GM12878 (cell line): ENCODE measurements around the gene NUFIP1. TPM values are rescaled to one million over a fixed set of nuclear protein-coding genes. Genes with fewer than 3 reads are reported as not detected.

Source experiments
- ATAC-seq: fragments of 200-7000 bp; cut with Tn5 transposase; 3 replicates; pipeline ENCODE4 v1.9.1; 2020; ENCODE audit warnings: mild to moderate bottlenecking, moderate library complexity
- BruUV-seq: library from RNA; stranded (reverse); fragments of 400-500 nt; replicated peaks from 2 replicates; lab custom pipeline; 2021; lab: Mats Ljungman, UMichigan
- CTCF ChIA-PET: fragments of 300-600 bp; sonication (Branson Sonifier 250); formaldehyde crosslinking; extraction: SDS; loops from one replicate; lab custom pipeline; 2021; ENCODE audit warnings: inconsistent platforms; lab: Yijun Ruan, JAX
- POLR2A ChIA-PET: fragments of 350-600 bp; formaldehyde crosslinking; extraction: SDS; loops from one replicate; lab custom pipeline; 2021; ENCODE audit warnings: inconsistent platforms; lab: Charles Lee
- RAD21 ChIA-PET: fragments of 300-600 bp; sonication (Branson Sonifier 250); formaldehyde crosslinking; loops from one replicate; lab custom pipeline; 2023; ENCODE audit warnings: antibody characterized with exemption; ENCODE audit not compliant: unreplicated experiment; lab: Charles Lee
- SMC1A ChIA-PET: fragments of 300-600 bp; sonication (Branson Sonifier 250); formaldehyde crosslinking; loops from one replicate; lab custom pipeline; 2023; ENCODE audit not compliant: unreplicated experiment, uncharacterized antibody; lab: Charles Lee
- DNase-seq: peaks from one replicate; pipeline ENCODE4 v3.0.0-alpha.2; 2011; ENCODE audit warnings: low read depth, low spot score
- FAIRE-seq: peaks from 3 replicates; lab custom pipeline; 2011; peaks lifted over from hg19 to GRCh38; lab: Jason Lieb, UNC
- H2AFZ ChIP-seq: 2 replicates; pipeline ENCODE4 v1.6.0; 2011; ENCODE audit warnings: low read depth, low read length, control low read depth; ENCODE audit not compliant: control insufficient read depth
- H3K27ac ChIP-seq: 2 replicates; pipeline ENCODE4 v1.5.1; 2011; ENCODE audit warnings: control low read depth; ENCODE audit not compliant: control insufficient read depth, insufficient read depth
- H3K27me3 ChIP-seq, 2 experiments: replicated peaks in 1 of 2; 2 replicates each; pipeline versions ENCODE4 v1.6.0 to v1.6.1; 2011; ENCODE audit warnings: low read length in 1 of 2; ENCODE audit not compliant: control insufficient read depth in 2 of 2, insufficient read depth in 2 of 2
- H3K36me3 ChIP-seq, 2 experiments: 2 replicates each; pipeline ENCODE4 v1.5.1; 2011; ENCODE audit warnings: low read length in 1 of 2; ENCODE audit not compliant: control insufficient read depth in 2 of 2, insufficient read depth in 2 of 2
- H3K4me1 ChIP-seq: 2 replicates; pipeline ENCODE4 v1.6.1; 2011; ENCODE audit warnings: mild to moderate bottlenecking, low read length, moderate library complexity, mixed read lengths; ENCODE audit not compliant: control insufficient read depth, insufficient read depth
- H3K4me2 ChIP-seq: 2 replicates; pipeline ENCODE4 v1.6.0; 2011; ENCODE audit warnings: control low read depth; ENCODE audit not compliant: control insufficient read depth, insufficient read depth
- H3K4me3 ChIP-seq: fragments of 200-600 bp; sonication (generic); 2 replicates; pipeline ENCODE4 v1.5.1; 2016
- H3K79me2 ChIP-seq: 2 replicates; pipeline ENCODE4 v1.6.0; 2011; ENCODE audit warnings: low read length; ENCODE audit not compliant: control insufficient read depth, insufficient read depth
- H3K9ac ChIP-seq: 2 replicates; pipeline ENCODE4 v1.8.0; 2011; ENCODE audit warnings: low read length, control low read depth, mixed read lengths; ENCODE audit not compliant: control insufficient read depth, insufficient read depth
- H3K9me3 ChIP-seq: replicated peaks from 3 replicates; pipeline ENCODE4 v1.5.1; 2011; ENCODE audit warnings: mild to moderate bottlenecking, low read length; ENCODE audit not compliant: control insufficient read depth, insufficient read depth
- H4K20me1 ChIP-seq: 2 replicates; pipeline ENCODE4 v1.6.0; 2011; ENCODE audit not compliant: control insufficient read depth, insufficient read depth
- FOXM1 ChIP-seq: IDR thresholded peaks from 2 replicates; pipeline ENCODE4 v1.6.1; 2012; ENCODE audit warnings: low read depth, mild to moderate bottlenecking, inconsistent platforms, low read length, moderate library complexity
- WGBS: methylation state at CpG from one replicate; pipeline ENCODE4 v1.1.6; 2016; ENCODE audit warnings: low lambda C conversion rate; ENCODE audit not compliant: insufficient replicate concordance, insufficient coverage; ENCODE audit errors: missing lambda C conversion rate; 5-methylcytosine and 5-hydroxymethylcytosine counted together
- in situ Hi-C: fragments of 300-500 bp; cut with MboI; formaldehyde crosslinking; loops from 9 replicates; pipeline ENCODE4 v1.14.3; 2018; ENCODE audit warnings: mixed read lengths
- intact Hi-C: fragments of 100-400 bp; cut with micrococcal nuclease; formaldehyde crosslinking; loops from one replicate; pipeline ENCODE4 v1.14.2; 2022; ENCODE audit not compliant: unreplicated experiment
- polyA plus RNA-seq, 11 experiments: library from polyadenylated mRNA; depleted of rRNA in 4 of 11; unstranded in 6 of 11; stranded (reverse) in 5 of 11; fragments of >200 nt; fragmentation: Nextera tagmentation in 4 of 11; fragmentation: Illumina TruSeq in 1 of 11; extraction: Ambion mirVana in 4 of 11; extraction: Trizol in 1 of 11; gene quantifications; 1 replicate in 1 of 11; 2 replicates in 10 of 11; pipeline versions ENCODE4 v1.2.1 to v1.2.3, GENCODE V29; 2011 to 2016; ENCODE audit warnings: inconsistent platforms in 2 of 11, missing spikeins in 2 of 11, low read depth in 1 of 11
- total RNA-seq, 4 experiments: library from RNA; depleted of rRNA in 3 of 4; stranded (reverse); fragments of >200 nt in 3 of 4; fragmentation: Illumina TruSeq in 1 of 4; extraction: Trizol in 1 of 4; gene quantifications; 2 replicates each; pipeline versions ENCODE4 v1.2.1 to v1.2.3, GENCODE V29; 2013 to 2021
- TF ChIP-seq, protein P1 (sequence below), 3 experiments: IDR thresholded peaks in 2 of 3; conservative IDR thresholded peaks in 1 of 3; 2 replicates each; pipeline ENCODE4 v1.5.1; 2011; ENCODE audit warnings: low read depth in 3 of 3, low read length in 3 of 3, mild to moderate bottlenecking in 3 of 3, control low read depth in 2 of 3, moderate library complexity in 2 of 3, inconsistent platforms in 1 of 3, mixed read lengths in 1 of 3; ENCODE audit not compliant: control insufficient read depth in 2 of 3, insufficient read depth in 1 of 3; ENCODE audit errors: extremely low read depth in 1 of 3

The NUFIP1 gene
- total and polyA plus RNA-seq, 10 of the 15 experiments (the other 5 are each of a cell fraction or from before 2014, with no cell fraction given) = 2.5 to 11.2 (median 7.0) TPM

DNA sequence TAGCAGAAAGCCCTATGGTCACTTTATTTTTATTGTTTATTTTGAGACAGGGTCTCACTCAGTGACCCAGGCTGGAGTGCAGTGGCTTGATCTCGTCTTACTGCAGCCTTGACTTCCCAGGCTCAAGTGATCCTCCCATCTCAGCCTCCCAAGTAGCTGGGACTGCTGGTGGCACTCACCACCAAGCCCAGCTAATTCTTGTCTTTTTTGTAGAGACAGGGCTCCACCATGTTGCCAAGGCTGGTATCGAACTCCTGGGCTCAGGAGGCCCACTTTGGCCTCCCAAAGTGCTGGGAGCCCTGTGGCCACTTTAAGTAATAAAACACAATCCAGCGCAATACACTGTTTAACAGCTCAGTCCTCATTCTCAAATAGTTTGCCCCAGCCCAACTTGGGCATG, 69.3 kb downstream of the NUFIP1 start:
- intact Hi-C loops = no loop called here
- H2AFZ ChIP-seq = no peak overlapping the region
- H3K4me1 ChIP-seq = peaks cover 3% of the 10 kb centered on the region; the same call in 1 of the 2 replicates
- ChIA-PET CTCF (no interaction called here), POLR2A (no interaction called here)
- no TSS peak for BruUV-seq
- H3K9ac ChIP-seq = no peak overlapping the region
- H3K27me3 ChIP-seq = no peaks in the 10 kb centered on the region
- H3K79me2 ChIP-seq = no peaks in the 10 kb centered on the region
- H3K4me3 ChIP-seq = no peak overlapping the region
- 50% methylated on average over 3 of the region's 3 CpGs for WGBS
- no peak for ATAC-seq
- TF ChIP-seq FOXM1 = no peak
- TF ChIP-seq, protein P1, sequence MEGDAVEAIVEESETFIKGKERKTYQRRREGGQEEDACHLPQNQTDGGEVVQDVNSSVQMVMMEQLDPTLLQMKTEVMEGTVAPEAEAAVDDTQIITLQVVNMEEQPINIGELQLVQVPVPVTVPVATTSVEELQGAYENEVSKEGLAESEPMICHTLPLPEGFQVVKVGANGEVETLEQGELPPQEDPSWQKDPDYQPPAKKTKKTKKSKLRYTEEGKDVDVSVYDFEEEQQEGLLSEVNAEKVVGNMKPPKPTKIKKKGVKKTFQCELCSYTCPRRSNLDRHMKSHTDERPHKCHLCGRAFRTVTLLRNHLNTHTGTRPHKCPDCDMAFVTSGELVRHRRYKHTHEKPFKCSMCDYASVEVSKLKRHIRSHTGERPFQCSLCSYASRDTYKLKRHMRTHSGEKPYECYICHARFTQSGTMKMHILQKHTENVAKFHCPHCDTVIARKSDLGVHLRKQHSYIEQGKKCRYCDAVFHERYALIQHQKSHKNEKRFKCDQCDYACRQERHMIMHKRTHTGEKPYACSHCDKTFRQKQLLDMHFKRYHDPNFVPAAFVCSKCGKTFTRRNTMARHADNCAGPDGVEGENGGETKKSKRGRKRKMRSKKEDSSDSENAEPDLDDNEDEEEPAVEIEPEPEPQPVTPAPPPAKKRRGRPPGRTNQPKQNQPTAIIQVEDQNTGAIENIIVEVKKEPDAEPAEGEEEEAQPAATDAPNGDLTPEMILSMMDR (IDR thresholded peaks at IDR 0.05 in 2 of 3, conservative IDR thresholded peaks at IDR 0.05 in 1 of 3; ENCODE audit: control insufficient read depth in 2 of 3, extremely low read depth in 1 of 3, insufficient read depth in 1 of 3, low read depth in 3 of 3, low read length in 3 of 3) = 0 out of 6 replicates have a peak, but pooled peaks of 1 of the 3 experiments have one; percentile 1
- TF ChIP-seq, all 136 proteins: peak for 1
- no peak overlapping the region for H3K4me2 ChIP-seq
- no peaks in the 10 kb centered on the region for H3K36me3 ChIP-seq
- H3K9me3 ChIP-seq = no peaks in the 10 kb centered on the region
- FAIRE-seq (no peak), DNase-seq (no peak)
- in situ Hi-C loops = no loop called here
- RAD21 ChIA-PET = no interaction called here
- SMC1A ChIA-PET = interaction anchor here (1.7 kb wide), 1 partner anchor 436 kb away, joined by 6 read pairs; no protein-coding TSS in a partner anchor
- H4K20me1 ChIP-seq = no peaks in the 10 kb centered on the region
- no peak overlapping the region for H3K27ac ChIP-seq
